Ishikawa (cell line): Measurements from ENCODE around the gene NTNG2.
A peak's percentile ranks its signal among the peaks of the same experiment; 100 is the strongest.

Experiments
- CEBPB ChIP-seq: IDR thresholded peaks from 2 replicates; pipeline ENCODE4 v1.6.1; 2012
- CREB1 ChIP-seq: IDR thresholded peaks from 2 replicates; pipeline ENCODE4 v1.6.1; 2012; ENCODE audit warnings: low read depth
- EGR1 ChIP-seq: IDR thresholded peaks from 2 replicates; pipeline ENCODE4 v1.6.1; 2012
- EP300 ChIP-seq: IDR thresholded peaks from 2 replicates; pipeline ENCODE4 v1.6.1; 2012; ENCODE audit warnings: borderline replicate concordance
- FOXM1 ChIP-seq: IDR thresholded peaks from 2 replicates; pipeline ENCODE4 v1.6.1; 2012; ENCODE audit warnings: low read depth, borderline replicate concordance
- NFIC ChIP-seq: IDR thresholded peaks from 2 replicates; pipeline ENCODE4 v1.6.1; 2012
- RAD21 ChIP-seq: IDR thresholded peaks from 2 replicates; pipeline ENCODE4 v1.6.1; 2012; ENCODE audit warnings: low read depth
- REST ChIP-seq: IDR thresholded peaks from 2 replicates; pipeline ENCODE4 v1.6.1; 2012; ENCODE audit warnings: low read depth, mild to moderate bottlenecking
- TAF1 ChIP-seq: IDR thresholded peaks from 2 replicates; pipeline ENCODE4 v1.6.1; 2012; ENCODE audit warnings: low read depth, mild to moderate bottlenecking
- TCF12 ChIP-seq: IDR thresholded peaks from 2 replicates; pipeline ENCODE4 v1.6.1; 2012; ENCODE audit warnings: low read depth
- TEAD4 ChIP-seq: IDR thresholded peaks from 2 replicates; pipeline ENCODE4 v1.6.1; 2012
- USF1 ChIP-seq: IDR thresholded peaks from 2 replicates; pipeline ENCODE4 v1.6.1; 2012
- YY1 ChIP-seq: IDR thresholded peaks from 2 replicates; pipeline ENCODE4 v1.6.1; 2012; ENCODE audit warnings: low read depth
- ZBTB7A ChIP-seq: IDR thresholded peaks from 2 replicates; pipeline ENCODE4 v1.6.1; 2012; ENCODE audit warnings: low read depth
- TF ChIP-seq, protein P1 (sequence below): IDR thresholded peaks from 2 replicates; pipeline ENCODE4 v1.6.1; 2012

NTNG2 gene, protein sequence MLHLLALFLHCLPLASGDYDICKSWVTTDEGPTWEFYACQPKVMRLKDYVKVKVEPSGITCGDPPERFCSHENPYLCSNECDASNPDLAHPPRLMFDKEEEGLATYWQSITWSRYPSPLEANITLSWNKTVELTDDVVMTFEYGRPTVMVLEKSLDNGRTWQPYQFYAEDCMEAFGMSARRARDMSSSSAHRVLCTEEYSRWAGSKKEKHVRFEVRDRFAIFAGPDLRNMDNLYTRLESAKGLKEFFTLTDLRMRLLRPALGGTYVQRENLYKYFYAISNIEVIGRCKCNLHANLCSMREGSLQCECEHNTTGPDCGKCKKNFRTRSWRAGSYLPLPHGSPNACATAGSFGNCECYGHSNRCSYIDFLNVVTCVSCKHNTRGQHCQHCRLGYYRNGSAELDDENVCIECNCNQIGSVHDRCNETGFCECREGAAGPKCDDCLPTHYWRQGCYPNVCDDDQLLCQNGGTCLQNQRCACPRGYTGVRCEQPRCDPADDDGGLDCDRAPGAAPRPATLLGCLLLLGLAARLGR

GRCh38 chr9:132161743-132162184 lies at the start of gene NTNG2:
NTNG2 (plus strand) TSS chr9:132162058; CDS start chr9:132166832, 4,774 bp downstream.
- no peak for TF ChIP-seq NFIC
- no peak for TF ChIP-seq ZBTB7A
- no peak for TF ChIP-seq EP300
- no peak for TF ChIP-seq TCF12
- no peak for TF ChIP-seq FOXM1
- no peak for TF ChIP-seq REST
- TF ChIP-seq, protein P1, sequence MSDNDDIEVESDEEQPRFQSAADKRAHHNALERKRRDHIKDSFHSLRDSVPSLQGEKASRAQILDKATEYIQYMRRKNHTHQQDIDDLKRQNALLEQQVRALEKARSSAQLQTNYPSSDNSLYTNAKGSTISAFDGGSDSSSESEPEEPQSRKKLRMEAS: no peak

DNA sequence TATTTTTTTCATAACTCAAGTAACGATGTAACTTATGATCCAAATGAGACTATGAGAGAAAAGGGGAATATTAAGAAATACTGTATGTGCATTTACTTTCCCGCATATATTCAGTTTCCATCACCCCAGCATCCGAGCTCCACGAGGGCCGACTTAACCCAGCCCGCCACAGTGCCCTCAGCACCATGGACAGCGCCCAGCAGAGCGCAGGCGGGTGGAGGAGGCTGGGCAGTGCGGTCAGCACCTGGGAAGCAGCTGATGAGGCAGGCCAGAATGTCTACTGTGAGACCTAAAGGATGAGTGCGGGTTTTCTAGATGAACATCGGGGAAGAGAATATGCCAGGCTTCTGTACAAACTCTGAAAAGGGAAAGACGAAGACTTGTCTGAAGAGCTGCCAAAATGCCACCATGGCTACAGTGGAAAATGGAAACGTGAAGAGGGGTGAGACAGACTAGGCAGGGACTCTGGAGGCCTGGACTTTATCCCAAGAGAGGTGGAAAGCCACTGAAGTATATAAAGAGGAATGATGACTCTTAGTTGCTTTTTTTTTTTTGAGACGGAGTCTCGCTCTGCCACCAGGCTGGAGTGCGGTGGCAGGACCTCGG lies 47.7 kb upstream of the NTNG2 start:
- TF ChIP-seq ZBTB7A (no peak), USF1 (no peak), NFIC (no peak), TEAD4 (0 out of 2 replicates have a peak, but pooled peaks have one; percentile 7), RAD21 (no peak; the same call in 1 of the 2 replicates), TCF12 (0 out of 2 replicates have a peak, but pooled peaks have one; percentile 44), FOXM1 (no peak), REST (peak; percentile 100), YY1 (peak; percentile 66)
- TF ChIP-seq, protein P1: peak; percentile 81

GRCh38 chr9:132116583-132116982 lies 45.3 kb upstream of the NTNG2 start:
- TF ChIP-seq TAF1 (no peak), FOXM1 (no peak), NFIC (no peak), CEBPB (no peak), USF1 (no peak), EP300 (no peak), EGR1 (no peak), TCF12 (no peak), TEAD4 (no peak), RAD21 (no peak), CREB1 (no peak), ZBTB7A (no peak), REST (no peak), YY1 (no peak)
- TF ChIP-seq, protein P1: no peak

GRCh38 chr9:132117694-132118093 lies 44.2 kb upstream of the NTNG2 start:
- no peak for TF ChIP-seq REST
- no peak for TF ChIP-seq CEBPB
- no peak for TF ChIP-seq EP300
- no peak for TF ChIP-seq RAD21
- no peak for TF ChIP-seq ZBTB7A
- TF ChIP-seq, protein P1: no peak
- no peak for TF ChIP-seq YY1
- no peak for TF ChIP-seq FOXM1
- no peak for TF ChIP-seq USF1
- no peak for TF ChIP-seq TCF12
- no peak for TF ChIP-seq TAF1
- TF ChIP-seq TEAD4: no peak
- no peak for TF ChIP-seq NFIC
- no peak for TF ChIP-seq CREB1
- TF ChIP-seq EGR1: no peak
